Osteoblast (primary cell): ENCODE results near the gene FBXL17. TPM values are rescaled to one million over a fixed set of nuclear protein-coding genes. Genes with fewer than 3 reads are reported as not detected.

Experiments used
- DNase-seq: peaks from one replicate; pipeline ENCODE4 v3.0.0; 2011; ENCODE audit warnings: low spot score, mixed read lengths; ENCODE audit not compliant: insufficient read length; ENCODE audit errors: missing footprints
- H2AFZ ChIP-seq: 2 replicates; pipeline ENCODE4 v1.6.0; 2011; ENCODE audit warnings: mild to moderate bottlenecking, low read length
- H3K27ac ChIP-seq: 2 replicates; pipeline ENCODE4 v1.5.1; 2011; ENCODE audit warnings: mild to moderate bottlenecking, low read depth, low read length, moderate library complexity
- H3K27me3 ChIP-seq: 2 replicates; pipeline ENCODE4 v1.6.0; 2012; ENCODE audit warnings: mild to moderate bottlenecking, control low read depth, inconsistent platforms, low read length, moderate library complexity; ENCODE audit not compliant: insufficient read depth
- H3K36me3 ChIP-seq: 2 replicates; pipeline ENCODE4 v1.5.1; 2011; ENCODE audit warnings: mild to moderate bottlenecking, low read length, control low read depth, moderate library complexity; ENCODE audit not compliant: insufficient read depth
- H3K4me1 ChIP-seq: 2 replicates; pipeline ENCODE4 v1.5.1; 2011; ENCODE audit warnings: mild to moderate bottlenecking, low read length, control low read depth, moderate library complexity; ENCODE audit not compliant: insufficient read depth
- H3K4me2 ChIP-seq: 2 replicates; pipeline ENCODE4 v1.6.0; 2011; ENCODE audit warnings: mild to moderate bottlenecking, low read length; ENCODE audit not compliant: insufficient read depth
- H3K4me3 ChIP-seq: fragments of 200-600 bp; sonication (generic); 3 replicates; pipeline ENCODE4 v1.5.1; 2012; ENCODE audit warnings: mild to moderate bottlenecking, low read length, inconsistent platforms; ENCODE audit not compliant: insufficient read depth
- H3K79me2 ChIP-seq: 2 replicates; pipeline ENCODE4 v1.6.0; 2012; ENCODE audit warnings: mild to moderate bottlenecking, low read length, control low read depth, inconsistent platforms; ENCODE audit not compliant: insufficient read depth
- H3K9me3 ChIP-seq: 2 replicates; pipeline ENCODE4 v1.5.1; 2011; ENCODE audit warnings: low read depth, low read length, control low read depth
- H4K20me1 ChIP-seq: 2 replicates; pipeline ENCODE4 v1.6.0; 2012; ENCODE audit warnings: mild to moderate bottlenecking, low read length, control low read depth; ENCODE audit not compliant: insufficient read depth
- CTCF ChIP-seq: IDR thresholded peaks from 2 replicates; pipeline ENCODE4 v1.5.1; 2011; ENCODE audit warnings: mild to moderate bottlenecking, low read depth, low read length, moderate library complexity; ENCODE audit errors: extremely low read depth
- total RNA-seq: library from RNA; depleted of rRNA; stranded (reverse); fragments of >200 nt; gene quantifications from 2 replicates; pipeline ENCODE4 v1.2.3, GENCODE V29; 2012

The FBXL17 gene
- total RNA-seq, 1 donor = 19.5 TPM

GRCh38 chr5:108144332-108144731 lies 237.6 kb downstream of the FBXL17 start:
- Histone ChIP-seq H4K20me1 (no peaks in the 10 kb centered on the region), H3K4me1 (peaks cover 2% of the 10 kb centered on the region), H3K27me3 (no peaks in the 10 kb centered on the region), H3K4me2 (no peak overlapping the region), H2AFZ (no peak overlapping the region), H3K79me2 (no peaks in the 10 kb centered on the region), H3K27ac (no peak overlapping the region), H3K36me3 (no peaks in the 10 kb centered on the region), H3K4me3 (no peak overlapping the region), H3K9me3 (no peaks in the 10 kb centered on the region)
- no peak for DNase-seq
- no peak for TF ChIP-seq CTCF

- no peaks in the 10 kb centered on the region for H3K79me2 ChIP-seq
- no peak overlapping the region for H3K27ac ChIP-seq
- peaks cover 2% of the 10 kb centered on the region for H3K4me1 ChIP-seq
- H3K4me3 ChIP-seq = no peak overlapping the region
- DNase-seq = peak; percentile 50
- no peaks in the 10 kb centered on the region for H4K20me1 ChIP-seq
- no peak for TF ChIP-seq CTCF
- H2AFZ ChIP-seq = no peak overlapping the region
- no peaks in the 10 kb centered on the region for H3K9me3 ChIP-seq
- no peak overlapping the region for H3K4me2 ChIP-seq
- H3K27me3 ChIP-seq = no peaks in the 10 kb centered on the region
- no peaks in the 10 kb centered on the region for H3K36me3 ChIP-seq
These were observed 238.3 kb downstream of the FBXL17 start for GRCh38 chr5:108143581-108143980.

- H3K4me1 ChIP-seq = peaks cover 2% of the 10 kb centered on the region
- DNase-seq = no peak
These were observed 240.2 kb downstream of the FBXL17 start for GRCh38 chr5:108141676-108142075.

GRCh38 chr5:108136493-108136892 lies 245.4 kb downstream of the FBXL17 start:
- no peaks in the 10 kb centered on the region for H3K79me2 ChIP-seq
- no peaks in the 10 kb centered on the region for H3K27me3 ChIP-seq
- no peak overlapping the region for H3K4me3 ChIP-seq
- H3K27ac ChIP-seq = no peak overlapping the region
- H2AFZ ChIP-seq = no peak overlapping the region
- no peaks in the 10 kb centered on the region for H3K9me3 ChIP-seq
- H3K4me2 ChIP-seq = no peak overlapping the region
- no peaks in the 10 kb centered on the region for H3K36me3 ChIP-seq
- H4K20me1 ChIP-seq = no peaks in the 10 kb centered on the region
- H3K4me1 ChIP-seq = peaks cover 2% of the 10 kb centered on the region
- no peak for DNase-seq
- TF ChIP-seq CTCF = no peak

More at GRCh38 chr5:108141676-108142075, 240.2 kb downstream of the FBXL17 start:
- Histone ChIP-seq H3K9me3 (no peaks in the 10 kb centered on the region), H3K27me3 (no peaks in the 10 kb centered on the region), H2AFZ (no peak overlapping the region), H3K4me2 (no peak overlapping the region), H3K36me3 (no peaks in the 10 kb centered on the region), H3K79me2 (no peaks in the 10 kb centered on the region), H4K20me1 (no peaks in the 10 kb centered on the region), H3K4me3 (no peak overlapping the region), H3K27ac (no peak overlapping the region)
- TF ChIP-seq CTCF = no peak
